MM.1S (cell line): ENCODE results near the gene RRN3.
"Not testable (repeated sequence)": the region's sequence is repeated elsewhere in the genome, so short reads cannot be mapped to it uniquely, and the experiment has no call there.

Experiments used
- EZH2 ChIP-seq: fragments of 300-600 bp; sonication (generic); optimal IDR thresholded peaks from 2 replicates; pipeline ENCODE3; 2017; ENCODE audit warnings: low read depth, mild to moderate bottlenecking, antibody characterized with exemption, low read length, mixed read lengths
- EZH2phosphoT487 ChIP-seq: fragments of 300-600 bp; sonication (generic); IDR thresholded peaks from 2 replicates; pipeline ENCODE4 v1.6.1; 2018; ENCODE audit warnings: antibody characterized with exemption, low read length
- TF ChIP-seq, protein P1 (sequence below): fragments of 300-600 bp; sonication (generic); IDR thresholded peaks from 2 replicates; pipeline ENCODE4 v1.5.1; 2016; ENCODE audit warnings: antibody characterized with exemption, low read length, mixed read lengths

DNA sequence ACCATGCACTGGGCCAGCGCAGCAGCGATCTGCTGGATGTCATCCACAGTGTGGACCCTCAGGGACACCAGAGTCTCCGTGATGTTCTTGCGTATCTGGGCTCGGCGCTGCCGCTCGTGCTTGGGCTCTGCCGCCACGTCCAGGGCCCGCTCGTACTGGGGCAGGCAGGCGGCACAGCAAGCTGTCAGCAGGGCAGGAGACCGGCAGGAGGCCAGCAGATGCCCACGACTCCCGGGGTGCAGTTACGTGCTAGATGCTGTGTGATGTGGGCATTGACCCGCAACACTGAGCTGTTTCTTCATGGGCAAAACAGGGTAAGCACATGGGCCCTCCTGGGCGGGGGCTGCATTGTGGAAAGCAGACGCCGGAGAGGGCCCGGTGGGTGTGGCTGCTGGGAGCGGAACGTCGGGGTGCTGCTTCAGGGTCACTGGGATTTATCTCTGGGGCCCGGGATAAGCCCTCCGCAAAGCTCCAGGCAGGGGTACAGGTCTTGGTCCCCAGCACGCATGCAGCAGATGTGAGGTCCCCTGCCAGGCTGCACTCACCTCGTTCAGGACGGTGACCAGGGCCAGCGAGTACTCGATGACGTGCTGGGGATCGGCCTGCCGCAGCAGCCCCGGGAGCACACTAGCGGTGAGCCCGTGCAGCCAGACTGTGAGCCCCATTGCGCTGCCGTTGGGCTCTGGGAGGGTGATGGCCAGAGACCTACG is 38.8 kb upstream of the RRN3 start:
- TF ChIP-seq EZH2, EZH2phosphoT487: not testable (repeated sequence)
- TF ChIP-seq, protein P1, sequence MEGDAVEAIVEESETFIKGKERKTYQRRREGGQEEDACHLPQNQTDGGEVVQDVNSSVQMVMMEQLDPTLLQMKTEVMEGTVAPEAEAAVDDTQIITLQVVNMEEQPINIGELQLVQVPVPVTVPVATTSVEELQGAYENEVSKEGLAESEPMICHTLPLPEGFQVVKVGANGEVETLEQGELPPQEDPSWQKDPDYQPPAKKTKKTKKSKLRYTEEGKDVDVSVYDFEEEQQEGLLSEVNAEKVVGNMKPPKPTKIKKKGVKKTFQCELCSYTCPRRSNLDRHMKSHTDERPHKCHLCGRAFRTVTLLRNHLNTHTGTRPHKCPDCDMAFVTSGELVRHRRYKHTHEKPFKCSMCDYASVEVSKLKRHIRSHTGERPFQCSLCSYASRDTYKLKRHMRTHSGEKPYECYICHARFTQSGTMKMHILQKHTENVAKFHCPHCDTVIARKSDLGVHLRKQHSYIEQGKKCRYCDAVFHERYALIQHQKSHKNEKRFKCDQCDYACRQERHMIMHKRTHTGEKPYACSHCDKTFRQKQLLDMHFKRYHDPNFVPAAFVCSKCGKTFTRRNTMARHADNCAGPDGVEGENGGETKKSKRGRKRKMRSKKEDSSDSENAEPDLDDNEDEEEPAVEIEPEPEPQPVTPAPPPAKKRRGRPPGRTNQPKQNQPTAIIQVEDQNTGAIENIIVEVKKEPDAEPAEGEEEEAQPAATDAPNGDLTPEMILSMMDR, result not testable (repeated sequence)
